Panc1 (cell line): Measurements from ENCODE around the gene AKAP13. TPM values are rescaled to one million over a fixed set of nuclear protein-coding genes. Genes with fewer than 3 reads are reported as not detected.

Experiments
- ATAC-seq: fragments of 200-7000 bp; cut with Tn5 transposase; 2 replicates; pipeline ENCODE4 v1.9.1; 2020; ENCODE audit warnings: mild to moderate bottlenecking, moderate library complexity
- BruUV-seq: library from RNA; stranded (reverse); fragments of 400-500 nt; replicated peaks from 2 replicates; lab custom pipeline; 2021; lab: Mats Ljungman, UMichigan
- CTCF ChIA-PET: fragments of 300-600 bp; sonication (Branson Sonifier 250); formaldehyde crosslinking; loops from one replicate; lab custom pipeline; 2022; ENCODE audit warnings: antibody characterized with exemption; lab: Charles Lee
- POLR2A ChIA-PET: fragments of 300-600 bp; sonication (Branson Sonifier 250); formaldehyde crosslinking; loops from one replicate; lab custom pipeline; 2022; ENCODE audit warnings: antibody characterized with exemption; lab: Charles Lee
- DNase-seq: peaks from one replicate; pipeline ENCODE4 v3.0.0-alpha.2; 2010; ENCODE audit warnings: low read depth, low spot score
- H3K27ac ChIP-seq: 2 replicates; pipeline ENCODE4 v1.5.1; 2011; ENCODE audit warnings: mild to moderate bottlenecking, low read length, inconsistent platforms
- H3K27me3 ChIP-seq: fragments of 200-500 bp; sonication (Bioruptor generic); 2 replicates; pipeline ENCODE4 v1.6.0; 2014; ENCODE audit warnings: low read length, inconsistent platforms; ENCODE audit not compliant: control insufficient read depth, insufficient read depth
- H3K36me3 ChIP-seq: fragments of 200-500 bp; sonication (Bioruptor generic); 2 replicates; pipeline ENCODE4 v1.5.1; 2014; ENCODE audit warnings: inconsistent platforms, mild to moderate bottlenecking, low read length, moderate library complexity; ENCODE audit not compliant: control insufficient read depth, insufficient read depth
- H3K4me1 ChIP-seq: 2 replicates; pipeline ENCODE4 v1.5.1; 2011; ENCODE audit warnings: inconsistent platforms, mild to moderate bottlenecking, low read length, moderate library complexity; ENCODE audit not compliant: control insufficient read depth, insufficient read depth
- H3K4me3 ChIP-seq, 2 experiments: 2 replicates each; pipeline ENCODE4 v1.5.1; 2011 to 2012; ENCODE audit warnings: low read depth in 2 of 2, low read length in 2 of 2, mild to moderate bottlenecking in 2 of 2, inconsistent platforms in 1 of 2, moderate library complexity in 1 of 2
- H3K9me3 ChIP-seq: fragments of 200-500 bp; sonication (Bioruptor generic); 2 replicates; pipeline ENCODE4 v1.5.1; 2014; ENCODE audit warnings: low read depth, mild to moderate bottlenecking, inconsistent platforms, low read length, moderate library complexity; ENCODE audit not compliant: control insufficient read depth, insufficient read depth
- CTCF ChIP-seq: fragments of 450-650 bp; IDR thresholded peaks from 2 replicates; pipeline ENCODE4 v1.5.1; 2017; ENCODE audit warnings: mild to moderate bottlenecking
- POLR2AphosphoS5 ChIP-seq: IDR thresholded peaks from 2 replicates; pipeline ENCODE4 v1.6.1; 2012; ENCODE audit warnings: mild to moderate bottlenecking, low read depth, low read length, moderate library complexity
- REST ChIP-seq, 2 experiments: IDR thresholded peaks; 2 replicates each; pipeline ENCODE4 v1.6.1; 2011 to 2012; ENCODE audit warnings: low read depth in 2 of 2, control low read depth in 1 of 2, low read length in 1 of 2, mild to moderate bottlenecking in 1 of 2, moderate library complexity in 1 of 2; ENCODE audit not compliant: insufficient read depth in 1 of 2
- SIN3A ChIP-seq: IDR thresholded peaks from 2 replicates; pipeline ENCODE4 v1.6.1; 2012; ENCODE audit warnings: low read depth, mild to moderate bottlenecking, low read length, moderate library complexity, borderline replicate concordance; ENCODE audit not compliant: insufficient read depth
- TCF7L2 ChIP-seq: IDR thresholded peaks from 2 replicates; pipeline ENCODE4 v1.6.1; 2011; ENCODE audit warnings: mild to moderate bottlenecking, low read depth, low read length, inconsistent platforms
- in situ Hi-C: cut with HindIII; loops from 2 replicates; pipeline ENCODE4 v1.10.0; 2016; ENCODE audit warnings: low sequenced_read_pairs, low pct_unique_long_range_greater_than_20kb
- intact Hi-C: fragments of 100-400 bp; cut with micrococcal nuclease; formaldehyde crosslinking; loops from one replicate; pipeline ENCODE4 v1.10.0; 2022; ENCODE audit not compliant: unreplicated experiment
- total RNA-seq: library from RNA; stranded (reverse); gene quantifications from one replicate; pipeline ENCODE4 v1.2.1, GENCODE V29; 2021; ENCODE audit not compliant: unreplicated experiment

Gene AKAP13
- total RNA-seq, 1 experiment from 2014 or later: 94.2 TPM

- H3K36me3 ChIP-seq: no peaks in the 10 kb centered on the region
- CTCF ChIA-PET: no interaction called here
Measured at GRCh38 chr15:85627213-85627935, 247.0 kb downstream of the AKAP13 start.

GRCh38 chr15:85630311-85630710 lies 249.9 kb downstream of the AKAP13 start:
- ChIA-PET POLR2A (no interaction called here), CTCF (no interaction called here)
- no peak for ATAC-seq
- Histone ChIP-seq H3K27ac (no peak overlapping the region), H3K27me3 (no peaks in the 10 kb centered on the region), H3K9me3 (no peaks in the 10 kb centered on the region), H3K4me3 (no peak overlapping the region), H3K4me1 (no peaks in the 10 kb centered on the region), H3K36me3 (no peaks in the 10 kb centered on the region)
- DNase-seq: no peak
- TF ChIP-seq CTCF: no peak
- TF ChIP-seq TCF7L2: no peak
- TF ChIP-seq REST (IDR thresholded peaks at IDR 0.05; ENCODE audit: insufficient read depth in 1 of 2, low read depth in 2 of 2, low read length in 1 of 2): no peak
- no peak for TF ChIP-seq SIN3A
- no peak for TF ChIP-seq POLR2AphosphoS5
- no TSS peak for BruUV-seq
- in situ Hi-C loops: no loop called here
- intact Hi-C loops: no loop called here

More at GRCh38 chr15:85627213-85627935, 247.0 kb downstream of the AKAP13 start:
- TF ChIP-seq TCF7L2: no peak
- no peak for TF ChIP-seq CTCF
- TF ChIP-seq SIN3A: no peak
- TF ChIP-seq POLR2AphosphoS5: no peak
- TF ChIP-seq REST (IDR thresholded peaks at IDR 0.05; ENCODE audit: insufficient read depth in 1 of 2, low read depth in 2 of 2, low read length in 1 of 2): no peak
- ATAC-seq: no peak
- Histone ChIP-seq H3K4me3 (no peak overlapping the region), H3K27me3 (no peaks in the 10 kb centered on the region), H3K27ac (no peak overlapping the region), H3K9me3 (no peaks in the 10 kb centered on the region), H3K4me1 (no peaks in the 10 kb centered on the region)
- DNase-seq: no peak
- BruUV-seq: no TSS peak
- POLR2A ChIA-PET: no interaction called here
- in situ Hi-C loops: no loop called here
- intact Hi-C loops: no loop called here
